ENCODE results near the gene NKAIN2. TPM values are rescaled to one million over a fixed set of nuclear protein-coding genes. Genes with fewer than 3 reads are reported as not detected.

Gene NKAIN2
- polyA plus RNA-seq, 1 of the 3 experiments (the other 2 are of a cell fraction) = not detected

DNA sequence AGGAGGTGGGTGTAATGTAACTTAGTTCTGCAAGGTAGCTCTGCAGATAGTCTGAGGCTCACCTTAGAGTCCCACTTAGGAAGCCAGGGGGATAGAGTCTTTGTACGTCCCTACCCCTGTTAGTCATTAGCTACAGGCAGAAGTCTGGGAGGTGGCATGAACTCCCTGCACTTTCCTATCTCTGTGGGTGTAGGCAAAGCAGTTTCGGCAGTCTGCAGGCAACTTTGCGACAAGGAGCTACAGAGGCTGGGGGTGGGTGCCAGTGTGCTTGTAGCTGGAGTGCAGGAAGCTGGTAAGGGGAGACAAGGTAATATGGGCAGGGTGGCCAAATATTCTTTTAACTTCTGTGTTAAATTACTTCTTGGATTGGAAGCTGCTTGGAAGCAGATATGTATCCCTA lies 45.7 kb downstream of the NKAIN2 start:
- TF ChIP-seq TEAD4 (IDR thresholded peaks at IDR 0.05; ENCODE audit: borderline replicate concordance, insufficient read depth) = no peak
- TF ChIP-seq RFX5 (IDR thresholded peaks at IDR 0.05; ENCODE audit: low read length) = no peak
- no peak overlapping the region for H3K9ac ChIP-seq
- H3K4me3 ChIP-seq (ENCODE audit: low read depth in 2 of 2, low read length in 1 of 2) = no peak overlapping the region
- no peak overlapping the region for H3K27ac ChIP-seq (ENCODE audit: low read depth in 2 of 2, low read length in 1 of 2)
- H4K20me1 ChIP-seq (ENCODE audit: insufficient read depth) = no peaks in the 10 kb centered on the region
- H3K9me2 ChIP-seq = no peaks in the 10 kb centered on the region
- H3K4me1 ChIP-seq (ENCODE audit: control insufficient read depth in 1 of 2, insufficient read depth in 2 of 2, low read depth in 1 of 2, low read length in 1 of 2) = no peaks in the 10 kb centered on the region
- H3K4me2 ChIP-seq = no peak overlapping the region
- no peaks in the 10 kb centered on the region for H3K27me3 ChIP-seq (ENCODE audit: insufficient read depth)
- no peaks in the 10 kb centered on the region for H3K79me2 ChIP-seq (ENCODE audit: insufficient read depth)
- H3F3A ChIP-seq (replicated peaks; ENCODE audit: insufficient read depth) = no peaks in the 10 kb centered on the region
- 5% methylated on average over 3 of the region's 3 CpGs for WGBS (ENCODE audit: low lambda C conversion rate)
- H3K9me3 ChIP-seq = no peaks in the 10 kb centered on the region
- H3K36me3 ChIP-seq (replicated peaks in 1 of 2; ENCODE audit: control insufficient read depth in 1 of 2, insufficient read depth in 2 of 2, low read length in 1 of 2) = no peaks in the 10 kb centered on the region
- no peak for DNase-seq
- POLR2A ChIA-PET = no interaction called here
- H2AFZ ChIP-seq (ENCODE audit: low read depth) = no peak overlapping the region
- CTCF ChIA-PET = no interaction called here

DNA sequence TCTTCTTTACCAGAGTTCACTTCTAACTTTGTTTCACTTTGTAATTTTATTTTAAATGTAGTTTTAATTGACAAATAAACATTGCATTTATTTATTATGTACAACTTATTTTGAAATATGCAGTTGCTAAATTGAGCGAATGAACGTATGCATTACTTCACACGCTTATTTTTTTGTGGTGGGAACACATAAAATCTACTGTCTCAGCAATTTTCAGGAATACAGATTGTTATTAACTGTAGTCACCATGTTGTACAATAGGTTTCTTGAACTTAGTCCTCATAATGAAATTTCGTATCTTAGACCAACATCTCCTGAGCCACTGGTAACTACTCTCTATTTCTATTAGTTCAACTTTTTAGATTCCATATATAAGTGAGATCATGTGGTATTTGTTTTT lies 46.9 kb downstream of the NKAIN2 start:
- Histone ChIP-seq H3F3A (replicated peaks; ENCODE audit: insufficient read depth) (no peaks in the 10 kb centered on the region), H3K9ac (no peak overlapping the region), H3K27me3 (ENCODE audit: insufficient read depth) (no peaks in the 10 kb centered on the region), H3K79me2 (ENCODE audit: insufficient read depth) (no peaks in the 10 kb centered on the region), H3K9me3 (no peaks in the 10 kb centered on the region), H3K36me3 (replicated peaks in 1 of 2; ENCODE audit: control insufficient read depth in 1 of 2, insufficient read depth in 2 of 2, low read length in 1 of 2) (no peaks in the 10 kb centered on the region), H2AFZ (ENCODE audit: low read depth) (no peak overlapping the region), H3K4me1 (ENCODE audit: control insufficient read depth in 1 of 2, insufficient read depth in 2 of 2, low read depth in 1 of 2, low read length in 1 of 2) (no peaks in the 10 kb centered on the region), H3K9me2 (no peaks in the 10 kb centered on the region), H3K27ac (ENCODE audit: low read depth in 2 of 2, low read length in 1 of 2) (no peak overlapping the region), H4K20me1 (ENCODE audit: insufficient read depth) (no peaks in the 10 kb centered on the region), H3K4me3 (ENCODE audit: low read depth in 2 of 2, low read length in 1 of 2) (no peak overlapping the region), H3K4me2 (no peak overlapping the region)
- TF ChIP-seq GABPA (IDR thresholded peaks at IDR 0.05; ENCODE audit: low read depth) (no peak), FOSL2 (IDR thresholded peaks at IDR 0.05; ENCODE audit: borderline replicate concordance, low read depth) (no peak), EZH2phosphoT487 (IDR thresholded peaks at IDR 0.05; ENCODE audit: borderline replicate concordance, low read depth) (no peak), NRF1 (IDR thresholded peaks at IDR 0.05; ENCODE audit: low read depth, low read length) (no peak), YY1 (IDR thresholded peaks at IDR 0.05; ENCODE audit: low read depth) (no peak), POLR2AphosphoS5 (IDR thresholded peaks at IDR 0.05; ENCODE audit: low read depth, low read length) (no peak), TCF12 (IDR thresholded peaks at IDR 0.05) (no peak), TEAD4 (IDR thresholded peaks at IDR 0.05; ENCODE audit: borderline replicate concordance, insufficient read depth) (no peak), MXI1 (IDR thresholded peaks at IDR 0.05; ENCODE audit: low read depth, low read length) (no peak), RFX5 (IDR thresholded peaks at IDR 0.05; ENCODE audit: low read length) (no peak), NFIC (IDR thresholded peaks at IDR 0.05; ENCODE audit: borderline replicate concordance) (no peak)
- TF ChIP-seq, protein P1, sequence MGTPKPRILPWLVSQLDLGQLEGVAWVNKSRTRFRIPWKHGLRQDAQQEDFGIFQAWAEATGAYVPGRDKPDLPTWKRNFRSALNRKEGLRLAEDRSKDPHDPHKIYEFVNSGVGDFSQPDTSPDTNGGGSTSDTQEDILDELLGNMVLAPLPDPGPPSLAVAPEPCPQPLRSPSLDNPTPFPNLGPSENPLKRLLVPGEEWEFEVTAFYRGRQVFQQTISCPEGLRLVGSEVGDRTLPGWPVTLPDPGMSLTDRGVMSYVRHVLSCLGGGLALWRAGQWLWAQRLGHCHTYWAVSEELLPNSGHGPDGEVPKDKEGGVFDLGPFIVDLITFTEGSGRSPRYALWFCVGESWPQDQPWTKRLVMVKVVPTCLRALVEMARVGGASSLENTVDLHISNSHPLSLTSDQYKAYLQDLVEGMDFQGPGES (IDR thresholded peaks at IDR 0.05; ENCODE audit: low read depth, low read length) = no peak
- TF ChIP-seq, protein P2, sequence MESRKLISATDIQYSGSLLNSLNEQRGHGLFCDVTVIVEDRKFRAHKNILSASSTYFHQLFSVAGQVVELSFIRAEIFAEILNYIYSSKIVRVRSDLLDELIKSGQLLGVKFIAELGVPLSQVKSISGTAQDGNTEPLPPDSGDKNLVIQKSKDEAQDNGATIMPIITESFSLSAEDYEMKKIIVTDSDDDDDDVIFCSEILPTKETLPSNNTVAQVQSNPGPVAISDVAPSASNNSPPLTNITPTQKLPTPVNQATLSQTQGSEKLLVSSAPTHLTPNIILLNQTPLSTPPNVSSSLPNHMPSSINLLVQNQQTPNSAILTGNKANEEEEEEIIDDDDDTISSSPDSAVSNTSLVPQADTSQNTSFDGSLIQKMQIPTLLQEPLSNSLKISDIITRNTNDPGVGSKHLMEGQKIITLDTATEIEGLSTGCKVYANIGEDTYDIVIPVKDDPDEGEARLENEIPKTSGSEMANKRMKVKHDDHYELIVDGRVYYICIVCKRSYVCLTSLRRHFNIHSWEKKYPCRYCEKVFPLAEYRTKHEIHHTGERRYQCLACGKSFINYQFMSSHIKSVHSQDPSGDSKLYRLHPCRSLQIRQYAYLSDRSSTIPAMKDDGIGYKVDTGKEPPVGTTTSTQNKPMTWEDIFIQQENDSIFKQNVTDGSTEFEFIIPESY (IDR thresholded peaks at IDR 0.05; ENCODE audit: borderline replicate concordance, low read depth) = no peak
- ChIA-PET CTCF (no interaction called here), POLR2A (no interaction called here)
- WGBS (ENCODE audit: low lambda C conversion rate) = 37% methylated on average over 4 of the region's 4 CpGs
- DNase-seq = no peak

Data from SK-N-SH (cell line).